A673 (cell line): ENCODE measurements around the gene WWTR1. TPM values are rescaled to one million over a fixed set of nuclear protein-coding genes. Genes with fewer than 3 reads are reported as not detected.

Experiments used
- BruUV-seq: library from RNA; stranded (reverse); fragments of 400-500 nt; replicated peaks from 2 replicates; lab custom pipeline; 2021; lab: Mats Ljungman, UMichigan
- CTCF ChIA-PET: fragments of 300-600 bp; sonication (Branson Sonifier 250); formaldehyde crosslinking; loops from one replicate; lab custom pipeline; 2022; ENCODE audit warnings: antibody characterized with exemption; lab: Charles Lee
- POLR2A ChIA-PET: fragments of 300-600 bp; sonication (Branson Sonifier 250); formaldehyde crosslinking; loops from one replicate; lab custom pipeline; 2022; ENCODE audit warnings: antibody characterized with exemption; ENCODE audit not compliant: low non-redundant PET; lab: Charles Lee
- DNase-seq: peaks from one replicate; pipeline ENCODE4 v3.0.0-alpha.2; 2015; ENCODE audit warnings: low spot score
- H3K27ac ChIP-seq: fragments of 200-600 bp; sonication (generic); 2 replicates; pipeline ENCODE4 v1.5.1; 2016; ENCODE audit warnings: mixed run types, low read depth, mild to moderate bottlenecking, mixed read lengths, antibody characterized with exemption, low read length; ENCODE audit not compliant: poor library complexity, severe bottlenecking
- H3K27me3 ChIP-seq: fragments of 200-600 bp; sonication (generic); replicated peaks from 2 replicates; pipeline ENCODE4 v1.6.1; 2017; ENCODE audit warnings: mixed run types, low read depth, mild to moderate bottlenecking, mixed read lengths, antibody characterized with exemption, low read length; ENCODE audit not compliant: insufficient read depth, poor library complexity
- H3K36me3 ChIP-seq: fragments of 200-600 bp; sonication (generic); 2 replicates; pipeline ENCODE4 v1.6.1; 2016; ENCODE audit warnings: mixed run types, mild to moderate bottlenecking, mixed read lengths, antibody characterized with exemption, low read length; ENCODE audit not compliant: insufficient read depth, poor library complexity, severe bottlenecking
- H3K4me1 ChIP-seq: fragments of 200-600 bp; sonication (generic); 2 replicates; pipeline ENCODE4 v1.6.1; 2017; ENCODE audit warnings: mixed run types, mild to moderate bottlenecking, mixed read lengths, antibody characterized with exemption, low read length; ENCODE audit not compliant: insufficient read depth, poor library complexity, severe bottlenecking
- H3K4me3 ChIP-seq: fragments of 200-600 bp; sonication (generic); 2 replicates; pipeline ENCODE4 v1.5.1; 2016; ENCODE audit warnings: low read depth, mixed run types, mild to moderate bottlenecking, mixed read lengths, low read length; ENCODE audit not compliant: poor library complexity, severe bottlenecking
- H3K9me3 ChIP-seq: fragments of 200-600 bp; sonication (generic); 2 replicates; pipeline ENCODE4 v1.6.1; 2016; ENCODE audit warnings: mixed run types, low read depth, mild to moderate bottlenecking, mixed read lengths, antibody characterized with exemption, low read length; ENCODE audit not compliant: poor library complexity, severe bottlenecking
- EZH2 ChIP-seq: fragments of 200-600 bp; sonication (generic); IDR thresholded peaks from 2 replicates; pipeline ENCODE4 v1.6.1; 2017; ENCODE audit warnings: borderline replicate concordance, low read depth, mild to moderate bottlenecking, mixed read lengths, antibody characterized with exemption, low read length; ENCODE audit not compliant: poor library complexity, severe bottlenecking
- intact Hi-C: fragments of 100-400 bp; cut with micrococcal nuclease; formaldehyde crosslinking; loops from one replicate; pipeline ENCODE4 v1.10.0; 2022; ENCODE audit not compliant: unreplicated experiment
- total RNA-seq: library from RNA; stranded (reverse); gene quantifications from 2 replicates; pipeline ENCODE4 v1.2.3, GENCODE V29; 2021
- TF ChIP-seq, protein P1 (sequence below): fragments of 300-800, 200-600 bp; sonication (generic); conservative IDR thresholded peaks from 2 replicates; pipeline ENCODE4 v1.5.1; 2017; ENCODE audit warnings: low read depth, mild to moderate bottlenecking, antibody characterized with exemption, low read length, moderate library complexity, mixed read lengths

WWTR1 gene
- total RNA-seq, 1 experiment from 2014 or later: 76.8 TPM

GRCh38 chr3:149527531-149528339 lies 130.1 kb downstream of the WWTR1 start:
- H3K4me1 ChIP-seq: peaks cover 19% of the 10 kb centered on the region
- POLR2A ChIA-PET: no interaction called here
- no peak for TF ChIP-seq EZH2
- TF ChIP-seq, protein P1, sequence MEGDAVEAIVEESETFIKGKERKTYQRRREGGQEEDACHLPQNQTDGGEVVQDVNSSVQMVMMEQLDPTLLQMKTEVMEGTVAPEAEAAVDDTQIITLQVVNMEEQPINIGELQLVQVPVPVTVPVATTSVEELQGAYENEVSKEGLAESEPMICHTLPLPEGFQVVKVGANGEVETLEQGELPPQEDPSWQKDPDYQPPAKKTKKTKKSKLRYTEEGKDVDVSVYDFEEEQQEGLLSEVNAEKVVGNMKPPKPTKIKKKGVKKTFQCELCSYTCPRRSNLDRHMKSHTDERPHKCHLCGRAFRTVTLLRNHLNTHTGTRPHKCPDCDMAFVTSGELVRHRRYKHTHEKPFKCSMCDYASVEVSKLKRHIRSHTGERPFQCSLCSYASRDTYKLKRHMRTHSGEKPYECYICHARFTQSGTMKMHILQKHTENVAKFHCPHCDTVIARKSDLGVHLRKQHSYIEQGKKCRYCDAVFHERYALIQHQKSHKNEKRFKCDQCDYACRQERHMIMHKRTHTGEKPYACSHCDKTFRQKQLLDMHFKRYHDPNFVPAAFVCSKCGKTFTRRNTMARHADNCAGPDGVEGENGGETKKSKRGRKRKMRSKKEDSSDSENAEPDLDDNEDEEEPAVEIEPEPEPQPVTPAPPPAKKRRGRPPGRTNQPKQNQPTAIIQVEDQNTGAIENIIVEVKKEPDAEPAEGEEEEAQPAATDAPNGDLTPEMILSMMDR: peak; percentile 49
- H3K9me3 ChIP-seq: no peaks in the 10 kb centered on the region
- intact Hi-C loops: no loop called here
- H3K27me3 ChIP-seq: no peaks in the 10 kb centered on the region
- H3K27ac ChIP-seq: peak overlapping the region; percentile 18
- DNase-seq: peak; percentile 33
- no peak overlapping the region for H3K4me3 ChIP-seq
- peaks cover 11% of the 10 kb centered on the region for H3K36me3 ChIP-seq
- no TSS peak for BruUV-seq
- CTCF ChIA-PET: interaction anchor here (0.7 to 1.3 kb wide), 4 partner anchors 33 to 280 kb away, joined by 3 to 6 read pairs (median 6); no protein-coding TSS in a partner anchor

DNA sequence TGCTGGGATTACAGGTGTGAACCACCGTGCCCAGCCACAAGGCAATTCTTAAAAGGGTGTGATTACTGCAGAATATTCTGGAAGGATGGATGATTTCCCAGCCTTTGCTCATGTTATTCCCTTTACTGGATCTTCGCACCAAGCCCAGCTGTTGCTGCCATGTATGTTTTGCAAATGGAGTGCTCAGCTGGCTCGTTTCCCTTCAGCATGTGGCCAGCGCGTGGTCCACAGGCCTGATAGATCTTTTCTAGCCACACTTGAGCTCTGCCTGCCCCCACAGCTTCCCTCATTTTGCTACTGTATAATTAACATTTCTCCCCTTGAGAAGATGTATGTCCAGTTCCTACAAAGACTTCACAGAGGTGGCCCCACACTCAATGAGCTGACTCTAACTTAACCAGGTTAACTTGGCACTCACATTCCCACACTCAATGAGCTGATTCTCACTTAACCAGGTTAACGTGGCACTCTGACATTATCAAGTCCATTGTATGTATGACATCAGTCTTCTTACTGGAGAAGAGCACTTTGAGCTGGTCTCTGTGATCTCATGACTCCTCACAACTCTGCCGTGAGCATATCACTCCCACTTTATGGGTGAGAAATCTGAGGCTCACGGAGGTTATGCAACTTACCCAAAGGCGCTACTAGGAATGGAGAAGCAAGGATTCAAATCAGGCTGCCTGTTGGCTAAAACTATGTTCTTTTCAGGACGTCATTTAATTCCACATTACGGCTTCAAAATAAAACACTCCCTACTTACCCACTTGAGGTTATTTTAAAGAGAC lies 134.1 kb downstream of the WWTR1 start:
- Histone ChIP-seq H3K9me3 (no peaks in the 10 kb centered on the region), H3K27me3 (no peaks in the 10 kb centered on the region), H3K4me3 (no peak overlapping the region), H3K4me1 (peaks cover 15% of the 10 kb centered on the region), H3K27ac (no peak overlapping the region), H3K36me3 (peaks cover 25% of the 10 kb centered on the region)
- no TSS peak for BruUV-seq
- TF ChIP-seq EZH2: no peak
- intact Hi-C loops: no loop called here
- ChIA-PET CTCF (interaction anchor here (0.6 kb wide), 1 partner anchor 193 kb away, joined by 4 read pairs; no protein-coding TSS in a partner anchor), POLR2A (no interaction called here)
- DNase-seq: no peak

GRCh38 chr3:149519912-149520311 lies 137.9 kb downstream of the WWTR1 start:
- no peak overlapping the region for H3K27ac ChIP-seq
- POLR2A ChIA-PET: no interaction called here
- no peak overlapping the region for H3K4me3 ChIP-seq
- TF ChIP-seq EZH2: no peak
- no peaks in the 10 kb centered on the region for H3K4me1 ChIP-seq
- intact Hi-C loops: no loop called here
- CTCF ChIA-PET: interaction anchor here (0.5 kb wide), 1 partner anchor 252 kb away, joined by 4 read pairs; no protein-coding TSS in a partner anchor
- no TSS peak for BruUV-seq
- H3K27me3 ChIP-seq: no peaks in the 10 kb centered on the region
- DNase-seq: no peak
- H3K36me3 ChIP-seq: peaks cover 22% of the 10 kb centered on the region
- H3K9me3 ChIP-seq: no peaks in the 10 kb centered on the region

DNA sequence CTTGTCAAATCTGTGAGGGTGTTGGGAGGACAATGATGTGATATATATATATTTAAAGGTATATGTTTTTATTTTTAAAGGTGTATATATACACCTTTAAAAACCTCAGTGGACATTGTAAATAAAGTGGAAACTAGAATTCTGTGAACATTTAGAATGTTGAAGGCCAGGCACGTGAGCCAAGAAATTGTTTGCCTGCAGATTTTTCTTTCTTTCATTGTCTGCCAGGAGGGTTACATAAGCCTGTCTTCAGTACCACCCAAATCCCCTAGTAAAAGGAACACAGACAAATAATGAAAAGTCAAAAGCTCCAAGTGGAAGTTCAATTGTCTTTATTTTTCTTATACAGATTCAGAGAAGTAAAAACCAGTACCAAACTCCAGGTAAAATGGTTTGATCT lies 140.9 kb downstream of the WWTR1 start:
- peaks cover 17% of the 10 kb centered on the region for H3K36me3 ChIP-seq
- no peak overlapping the region for H3K4me3 ChIP-seq
- intact Hi-C loops: no loop called here
- H3K9me3 ChIP-seq: no peaks in the 10 kb centered on the region
- H3K4me1 ChIP-seq: no peaks in the 10 kb centered on the region
- TF ChIP-seq EZH2: no peak
- TF ChIP-seq, protein P1: no peak
- POLR2A ChIA-PET: no interaction called here
- no peaks in the 10 kb centered on the region for H3K27me3 ChIP-seq
- CTCF ChIA-PET: no interaction called here
- BruUV-seq: no TSS peak
- no peak overlapping the region for H3K27ac ChIP-seq
- DNase-seq: no peak
